Calu3 (cell line): Measurements from ENCODE around the gene MCM3. TPM values are rescaled to one million over a fixed set of nuclear protein-coding genes. Genes with fewer than 3 reads are reported as not detected.
A peak's percentile ranks its signal among the peaks of the same experiment; 100 is the strongest.

Source experiments
- BruUV-seq: library from RNA; stranded (reverse); fragments of 400-500 nt; replicated peaks from 2 replicates; lab custom pipeline; 2021; lab: Mats Ljungman, UMichigan
- CTCF ChIA-PET: fragments of 300-600 bp; sonication (Branson Sonifier 250); formaldehyde crosslinking; loops from one replicate; lab custom pipeline; 2022; ENCODE audit warnings: antibody characterized with exemption; lab: Charles Lee
- DNase-seq: peaks from one replicate; pipeline ENCODE4 v3.0.0; 2022
- H3K27ac Mint-ChIP-seq: one replicate; pipeline ENCODE4 v1.8.0; 2022; ENCODE audit warnings: mixed read lengths; ENCODE audit not compliant: unreplicated experiment
- H3K27me3 Mint-ChIP-seq: one replicate; pipeline ENCODE4 v1.8.0; 2022; ENCODE audit warnings: mixed read lengths; ENCODE audit not compliant: unreplicated experiment
- H3K36me3 Mint-ChIP-seq: one replicate; pipeline ENCODE4 v1.8.0; 2022; ENCODE audit warnings: mild to moderate bottlenecking, moderate library complexity, mixed read lengths; ENCODE audit not compliant: insufficient read depth, unreplicated experiment
- H3K4me1 Mint-ChIP-seq: one replicate; pipeline ENCODE4 v1.8.0; 2022; ENCODE audit warnings: mild to moderate bottlenecking, low read depth, mixed read lengths; ENCODE audit not compliant: unreplicated experiment
- H3K4me3 Mint-ChIP-seq: one replicate; pipeline ENCODE4 v1.8.0; 2022; ENCODE audit warnings: mild to moderate bottlenecking, low read depth, moderate library complexity, mixed read lengths; ENCODE audit not compliant: unreplicated experiment
- H3K9me3 Mint-ChIP-seq: one replicate; pipeline ENCODE4 v1.8.0; 2022; ENCODE audit warnings: low read depth, mixed read lengths; ENCODE audit not compliant: unreplicated experiment
- CTCF ChIP-seq: fragments of 200-600 bp; IDR thresholded peaks from one replicate; pipeline ENCODE4 v1.8.0; 2022; ENCODE audit warnings: antibody characterized with exemption; ENCODE audit not compliant: unreplicated experiment
- intact Hi-C: fragments of 100-400 bp; cut with micrococcal nuclease; formaldehyde crosslinking; loops from one replicate; pipeline ENCODE4 v1.10.0; 2022; ENCODE audit not compliant: unreplicated experiment
- total RNA-seq: library from RNA; stranded (reverse); gene quantifications from 2 replicates; pipeline ENCODE4 v1.2.3, GENCODE V29; 2022

Gene MCM3
- total RNA-seq, 1 experiment from 2014 or later, result 117 TPM

- no peak for DNase-seq
- TF ChIP-seq CTCF, result no peak
- Mint-ChIP-seq H3K4me3 (no peak overlapping the region), H3K4me1 (peaks cover 28% of the 10 kb centered on the region), H3K27ac (peak overlapping the region; percentile 66), H3K9me3 (no peaks in the 10 kb centered on the region), H3K27me3 (no peaks in the 10 kb centered on the region), H3K36me3 (peaks cover 50% of the 10 kb centered on the region)
- intact Hi-C loops, result no loop called here
- no TSS peak for BruUV-seq
- CTCF ChIA-PET, result interaction anchor here (0.8 to 1.0 kb wide), 3 partner anchors 116 to 222 kb away, joined by 3 to 4 read pairs (median 3); no protein-coding TSS in a partner anchor
These were observed 12.6 kb downstream of the MCM3 start for GRCh38 chr6:52271852-52272460.

GRCh38 chr6:52263709-52264540, 20.6 kb downstream of the MCM3 start:
- CTCF ChIA-PET, result interaction anchor here (0.5 to 1.2 kb wide), 2 partner anchors 14 to 30 kb away, joined by 3 to 4 read pairs; no protein-coding TSS in a partner anchor

GRCh38 chr6:52262620-52263344, 21.8 kb downstream of the MCM3 start:
- TF ChIP-seq CTCF, result no peak
- Mint-ChIP-seq H3K27ac (no peak overlapping the region), H3K27me3 (no peaks in the 10 kb centered on the region), H3K4me3 (no peak overlapping the region), H3K36me3 (peaks cover 30% of the 10 kb centered on the region), H3K4me1 (no peaks in the 10 kb centered on the region), H3K9me3 (no peaks in the 10 kb centered on the region)
- intact Hi-C loops, result loop anchor here (1.0 kb wide), 1 partner anchor 99 kb away; no protein-coding TSS in a partner anchor
- CTCF ChIA-PET, result interaction anchor here (1.2 kb wide), 1 partner anchor 28 kb away, joined by 3 read pairs; no protein-coding TSS in a partner anchor
- no TSS peak for BruUV-seq
- no peak for DNase-seq

More at GRCh38 chr6:52263709-52264540, 20.6 kb downstream of the MCM3 start:
- BruUV-seq, result TSS peak; percentile 82
- no peak overlapping the region for H3K4me3 Mint-ChIP-seq
- H3K9me3 Mint-ChIP-seq, result no peaks in the 10 kb centered on the region
- intact Hi-C loops, result loop anchor here (1.0 kb wide), 1 partner anchor 101 kb away; no protein-coding TSS in a partner anchor
- TF ChIP-seq CTCF, result peak; percentile 85
- peaks cover 38% of the 10 kb centered on the region for H3K36me3 Mint-ChIP-seq
- H3K4me1 Mint-ChIP-seq, result no peaks in the 10 kb centered on the region
- H3K27ac Mint-ChIP-seq, result no peak overlapping the region
- H3K27me3 Mint-ChIP-seq, result no peaks in the 10 kb centered on the region
- DNase-seq, result peak; percentile 70

- CTCF ChIA-PET, result interaction anchor here (1.3 kb wide), 1 partner anchor 110 kb away, joined by 6 read pairs; no protein-coding TSS in a partner anchor
- intact Hi-C loops, result no loop called here
These were observed 23.3 kb downstream of the MCM3 start for GRCh38 chr6:52261229-52261628.

More at GRCh38 chr6:52261229-52261628, 23.3 kb downstream of the MCM3 start:
- Mint-ChIP-seq H3K27ac (no peak overlapping the region), H3K4me3 (no peak overlapping the region), H3K9me3 (no peaks in the 10 kb centered on the region), H3K4me1 (no peaks in the 10 kb centered on the region), H3K36me3 (peaks cover 21% of the 10 kb centered on the region), H3K27me3 (no peaks in the 10 kb centered on the region)
- DNase-seq, result no peak
- TF ChIP-seq CTCF, result no peak
- BruUV-seq, result no TSS peak
